NT2/D1 (cell line): ENCODE results near the gene C17orf67.

Experiments
- SUZ12 ChIP-seq: IDR thresholded peaks from 2 replicates; pipeline ENCODE4 v1.6.1; 2011; ENCODE audit not compliant: insufficient read length, insufficient read depth; ENCODE audit errors: extremely low read depth
- YY1 ChIP-seq: IDR thresholded peaks from 2 replicates; pipeline ENCODE4 v1.6.1; 2011; ENCODE audit not compliant: insufficient read length, insufficient read depth
- ZNF274 ChIP-seq: IDR thresholded peaks from 2 replicates; pipeline ENCODE4 v1.6.1; 2011; ENCODE audit warnings: mild to moderate bottlenecking, low read depth, low read length

DNA sequence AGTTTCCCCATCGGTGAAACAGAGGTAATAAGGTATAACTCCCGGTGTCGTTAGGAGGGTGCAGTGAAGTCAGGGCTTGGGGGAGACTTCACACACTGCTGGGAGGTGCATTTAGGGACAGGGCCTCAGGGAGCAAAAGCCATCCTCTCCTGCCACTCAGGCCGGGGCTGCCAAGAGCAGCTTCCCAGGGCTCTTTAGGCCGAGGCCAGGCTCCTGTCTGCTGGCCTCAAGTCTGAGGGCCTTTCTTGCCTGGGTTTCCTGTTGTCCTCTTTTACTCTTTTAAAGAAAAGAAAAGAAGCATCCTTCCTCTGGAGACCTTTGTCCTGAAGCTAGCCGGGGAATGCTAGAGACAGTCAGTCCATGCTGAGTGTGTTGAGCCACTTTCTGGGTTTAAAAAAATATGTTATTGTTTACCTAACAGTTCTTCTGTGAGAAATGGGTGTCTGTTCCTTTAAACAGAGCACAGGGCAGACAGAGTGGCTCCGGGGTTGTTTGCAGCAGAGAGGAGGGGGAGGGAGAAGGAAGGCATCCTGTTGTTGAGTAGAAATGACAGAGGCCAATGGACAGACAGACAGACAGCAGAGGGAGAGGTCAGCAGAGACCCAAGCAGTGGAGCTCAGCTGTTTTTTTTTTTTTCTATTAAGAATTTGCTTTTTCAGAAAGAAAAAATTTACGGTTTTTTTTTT, 79.1 kb downstream of the C17orf67 start:
- TF ChIP-seq YY1 = no peak
- no peak for TF ChIP-seq SUZ12
- no peak for TF ChIP-seq ZNF274
